HG02840 (cell line): Measurements from ENCODE around the gene TPRA1.

Experiments used
- ATAC-seq: cut with Tn5 transposase; IDR thresholded peaks from one replicate; pipeline ENCODE4 v1.9.1; 2021; ENCODE audit warnings: mild to moderate bottlenecking, moderate library complexity, moderate number of reproducible peaks; ENCODE audit not compliant: unreplicated experiment, low FRiP score

TPRA1 gene

DNA sequence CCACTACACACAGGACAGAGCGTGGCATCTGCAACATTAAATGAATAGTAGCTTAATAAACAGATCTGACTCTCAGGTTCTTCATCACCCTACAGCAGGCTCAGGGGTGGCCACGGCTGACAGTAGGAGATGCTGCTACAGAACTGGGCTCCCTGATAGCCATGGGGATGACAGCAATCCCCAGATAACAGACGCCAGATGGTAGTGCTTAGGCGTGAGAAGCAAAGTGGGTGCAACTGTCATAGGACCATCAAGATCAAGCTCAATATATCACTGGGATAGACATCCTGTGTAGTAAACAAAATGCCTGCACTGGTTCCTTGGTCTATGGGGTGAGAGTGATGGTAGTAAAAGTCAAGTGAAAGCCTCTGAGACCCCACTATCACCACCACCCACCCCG lies 2.6 kb upstream of the TPRA1 start:
- ATAC-seq = no peak

DNA sequence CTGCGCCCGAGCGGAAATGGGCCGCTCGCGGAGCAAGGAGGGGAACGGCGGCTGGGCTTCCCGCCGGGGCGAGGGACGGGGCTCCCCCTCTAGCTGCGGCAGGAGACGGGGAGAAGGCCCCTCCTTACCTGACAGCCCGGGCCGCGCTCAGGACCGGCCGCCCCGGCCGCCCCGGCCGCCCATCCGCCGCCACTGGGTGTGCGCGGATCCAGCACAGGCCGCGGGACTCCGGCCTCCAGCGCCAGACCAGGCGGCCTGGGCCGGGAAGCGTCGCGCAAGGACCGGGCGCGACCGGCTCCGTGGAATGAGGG lies 296 bp downstream of the TPRA1 start:
- ATAC-seq = peak; percentile 23

DNA sequence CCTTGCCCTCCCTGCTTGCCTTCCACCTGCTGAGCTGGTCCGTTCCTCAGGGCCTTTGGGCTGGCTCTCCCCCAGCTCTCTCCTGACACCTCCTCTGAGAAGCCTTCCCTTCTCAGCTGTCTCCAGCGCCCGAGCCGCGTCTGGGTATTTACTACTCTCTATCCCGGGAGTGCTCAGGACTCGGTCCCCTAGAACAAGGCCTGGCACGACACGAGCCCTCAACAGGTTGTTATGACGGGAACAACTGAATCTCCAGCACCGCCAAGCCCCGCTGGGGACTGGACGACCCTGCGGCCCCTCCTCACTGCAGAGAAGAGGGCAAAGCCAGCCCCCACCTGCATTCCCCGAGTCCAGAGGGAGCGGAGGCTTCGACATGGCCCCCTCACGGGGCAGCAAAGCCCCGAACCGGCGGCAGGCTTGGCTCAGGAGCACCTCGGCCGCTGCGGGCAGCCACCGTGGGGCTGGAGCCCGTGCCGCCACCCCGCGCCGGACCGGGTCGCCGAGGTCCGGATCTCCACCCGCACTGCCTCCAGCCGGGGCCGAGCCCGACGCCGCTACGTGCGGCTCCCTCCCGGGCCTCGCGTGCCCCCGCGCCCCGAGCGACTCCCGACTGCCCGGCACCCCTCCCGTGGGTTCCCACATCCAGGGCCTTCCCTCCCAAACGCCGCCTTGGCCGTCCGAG lies 792 bp downstream of the TPRA1 start:
- ATAC-seq = peak; percentile 1

DNA sequence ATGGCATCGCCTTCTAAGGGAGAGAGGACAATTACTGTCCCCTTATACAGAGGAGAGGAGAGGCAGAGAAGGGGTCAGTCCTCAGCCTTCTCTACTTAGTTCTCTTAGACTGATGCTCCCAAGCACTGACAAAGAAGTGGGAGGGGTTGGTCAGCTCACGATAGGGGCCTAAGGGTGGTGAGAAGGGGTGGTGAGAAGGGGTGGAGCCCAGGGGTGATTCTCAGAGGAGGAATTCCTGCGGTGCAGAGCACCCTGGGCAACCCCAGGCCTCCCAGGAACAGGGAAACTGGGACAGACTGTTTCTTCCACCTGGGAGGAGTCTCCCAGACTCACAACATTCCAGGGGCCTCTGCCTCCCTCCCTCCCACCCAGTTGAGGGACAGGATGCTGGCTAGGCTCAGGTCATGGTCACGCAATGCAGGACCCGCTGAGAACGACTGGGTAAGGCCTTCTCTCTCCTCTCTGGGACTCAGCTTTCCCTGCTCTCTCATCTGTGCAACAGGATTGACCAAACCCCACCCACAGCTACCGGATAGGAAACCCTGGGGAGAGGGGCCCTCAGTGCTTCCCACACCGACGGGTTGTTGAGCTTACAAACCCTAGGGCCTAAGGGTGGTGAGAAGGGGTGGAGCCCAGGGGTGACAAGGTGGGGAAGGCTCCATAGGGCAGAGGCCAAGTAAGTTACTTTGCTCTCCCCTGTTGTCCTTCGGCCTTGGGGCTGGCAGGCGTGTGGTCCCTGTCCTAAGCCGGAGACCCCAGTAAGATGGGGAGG lies 1.5 kb downstream of the TPRA1 start:
- no peak for ATAC-seq

DNA sequence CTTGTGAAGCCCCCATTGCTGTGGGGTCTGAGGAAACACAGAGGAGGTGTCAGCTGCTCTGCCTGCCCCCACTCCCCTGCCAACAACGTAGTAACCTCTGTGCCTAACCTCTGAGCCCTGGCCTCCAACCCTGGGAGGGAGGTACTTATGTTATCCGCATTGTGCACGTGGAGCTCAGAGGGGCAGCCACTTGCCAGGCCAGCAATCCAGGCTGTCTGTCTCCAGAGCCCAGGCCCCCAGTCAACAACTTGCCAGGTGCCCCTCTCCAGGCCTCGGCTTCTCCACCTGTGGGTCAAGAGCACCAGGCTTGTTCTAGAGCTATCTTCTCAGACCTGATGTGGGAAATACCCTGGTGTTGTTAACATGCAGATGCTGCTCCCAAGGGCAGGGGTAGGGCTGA lies 2.7 kb downstream of the TPRA1 start:
- ATAC-seq = no peak

DNA sequence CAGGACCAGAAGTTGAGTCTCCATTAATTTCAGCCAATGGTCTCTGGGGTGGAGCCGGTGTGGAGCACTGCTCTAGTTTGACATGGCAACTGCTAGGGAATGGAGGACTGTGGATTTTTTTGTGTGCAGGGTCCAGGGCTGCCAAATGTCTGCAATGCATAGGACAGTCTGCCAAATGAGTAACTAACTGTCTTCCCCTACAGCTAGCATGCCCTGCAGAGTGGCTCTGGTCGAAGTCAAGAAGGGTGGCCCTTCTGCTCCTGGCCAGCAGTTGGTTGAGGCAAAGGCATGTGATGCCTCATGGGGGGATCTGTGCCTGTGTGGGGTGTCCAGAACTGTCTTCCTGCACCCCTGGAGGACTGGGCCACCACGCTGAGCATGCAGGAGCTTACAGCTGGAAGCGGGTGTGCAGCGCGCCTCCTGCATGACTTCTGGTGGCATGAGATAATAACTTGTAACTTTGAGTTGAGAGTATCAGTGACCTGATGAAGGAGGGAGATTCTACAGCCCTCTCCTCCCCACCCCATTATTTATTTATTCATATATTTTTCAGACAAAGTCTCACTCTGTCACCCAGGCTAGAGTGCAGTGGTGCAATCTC lies 4.6 kb downstream of the TPRA1 start:
- ATAC-seq = no peak

DNA sequence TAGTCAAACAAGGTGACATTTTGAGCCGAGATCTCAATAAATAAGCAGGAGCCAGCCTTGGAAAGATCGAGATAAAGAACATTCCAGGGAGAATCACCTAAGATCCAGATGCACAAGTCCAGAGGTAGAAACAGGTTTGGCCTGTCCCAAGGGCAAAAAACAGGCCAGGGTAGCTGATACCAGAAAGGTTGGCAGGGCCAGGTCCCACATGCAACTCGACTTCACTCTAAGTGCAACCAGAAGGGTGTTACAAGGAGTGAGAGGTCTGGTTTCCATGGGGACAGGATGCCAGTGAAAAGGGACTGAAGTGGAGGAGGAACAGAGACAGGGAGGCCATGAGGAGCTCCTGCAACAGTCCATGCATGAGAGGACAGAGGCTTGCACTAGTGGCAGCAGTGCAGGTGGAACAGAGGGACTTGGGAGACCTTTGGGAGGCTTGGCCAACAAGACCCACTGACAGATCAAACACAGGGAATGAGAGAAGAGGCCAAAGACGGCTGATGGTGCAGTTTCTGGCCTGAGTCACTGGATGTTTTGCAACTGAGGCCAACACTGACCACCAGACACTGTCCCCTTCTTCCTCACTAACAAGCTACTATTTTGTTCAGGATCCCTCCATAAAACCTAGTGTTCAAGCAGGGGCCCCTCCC lies 5.2 kb downstream of the TPRA1 start:
- no peak for ATAC-seq

DNA sequence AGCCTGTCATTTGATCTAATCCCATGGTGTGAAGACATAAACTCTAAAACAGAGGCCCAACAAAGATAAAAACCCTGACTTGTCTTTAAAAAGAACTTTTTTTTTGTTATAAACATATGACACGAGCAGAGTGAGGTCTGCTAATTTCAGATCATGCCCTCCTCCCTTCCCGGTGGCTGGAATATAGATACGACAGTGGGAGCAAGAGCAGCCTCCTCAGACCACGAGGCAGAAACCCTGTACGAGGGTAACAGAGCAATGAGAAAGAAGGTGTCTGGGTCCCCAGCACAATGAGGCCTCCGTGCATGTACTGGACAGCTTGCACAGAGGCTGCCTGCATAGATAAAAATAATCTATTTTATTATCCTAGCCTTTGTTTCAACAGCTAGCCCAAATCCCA lies 5.8 kb downstream of the TPRA1 start:
- no peak for ATAC-seq

DNA sequence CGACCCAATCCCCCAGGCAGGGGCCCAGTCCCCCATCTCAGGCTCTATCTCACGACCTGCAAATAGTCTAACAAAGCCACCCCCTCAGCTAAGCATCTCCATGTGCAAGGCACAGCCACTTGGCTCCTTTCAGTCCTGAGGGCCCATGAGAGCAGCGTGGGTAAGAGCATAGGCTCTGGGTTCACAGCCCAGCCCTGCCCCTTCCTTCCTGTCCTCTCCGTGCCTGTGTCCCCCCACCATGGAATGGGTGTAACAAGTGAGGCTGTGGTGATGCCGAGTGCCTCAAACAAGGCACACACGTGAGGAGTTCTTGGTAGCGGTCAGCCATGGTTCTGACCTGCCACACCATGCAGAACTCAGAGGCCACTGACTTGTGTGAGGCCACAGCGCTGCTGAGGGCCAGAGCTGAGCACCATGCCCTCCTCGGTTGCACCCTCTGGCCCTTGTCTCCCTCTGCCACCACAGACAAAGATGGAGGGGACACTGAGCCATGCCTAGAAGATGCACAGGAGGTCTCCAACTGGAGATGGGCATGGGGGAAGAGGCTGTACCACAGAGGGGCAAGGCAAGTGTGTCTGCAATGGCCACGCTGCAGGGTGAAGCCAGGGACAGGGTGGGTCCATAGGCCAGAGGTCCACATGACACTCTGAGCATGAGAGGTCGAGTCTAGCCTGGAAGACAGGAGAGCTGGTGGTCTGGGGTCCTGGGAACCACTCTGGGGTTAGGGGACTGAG lies 10.0 kb downstream of the TPRA1 start:
- no peak for ATAC-seq

DNA sequence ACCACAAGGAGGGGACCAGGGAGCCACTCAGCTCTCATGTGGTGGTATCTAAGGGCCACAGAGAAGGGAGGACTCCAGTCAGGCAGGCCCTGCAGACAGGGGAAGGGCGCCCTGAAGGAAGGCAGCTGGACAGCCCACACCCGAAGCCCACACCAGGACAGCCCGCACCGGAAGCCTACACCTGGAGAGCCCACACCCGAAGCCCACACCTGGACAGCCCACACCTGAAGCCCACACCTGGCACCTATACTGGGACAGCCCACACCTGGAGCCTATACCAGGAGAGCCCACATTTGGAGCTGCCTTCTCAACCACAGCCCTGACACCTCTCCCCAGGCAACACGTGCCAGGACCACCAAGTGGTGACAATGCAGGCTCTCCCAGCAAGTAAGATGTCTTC lies 11.7 kb downstream of the TPRA1 start:
- no peak for ATAC-seq

DNA sequence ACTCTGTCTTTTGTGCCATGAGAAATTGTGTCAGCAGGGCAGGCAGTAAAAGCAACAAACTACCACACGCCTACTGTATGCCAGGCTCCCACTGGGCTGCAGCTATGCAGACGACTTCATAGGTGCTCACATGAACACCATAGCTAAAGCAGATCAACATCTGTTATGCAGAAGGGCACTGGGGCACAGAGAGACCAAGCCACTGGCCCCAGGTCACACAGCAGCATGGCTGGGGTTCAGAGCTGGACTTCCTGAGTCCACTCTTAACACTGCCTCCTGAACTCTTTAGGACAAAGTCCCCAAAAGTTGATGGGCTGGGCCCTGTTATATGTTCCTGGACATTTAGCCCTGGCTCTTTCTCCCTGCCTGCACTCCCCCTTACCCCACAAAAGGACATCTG lies 12.4 kb downstream of the TPRA1 start:
- no peak for ATAC-seq

DNA sequence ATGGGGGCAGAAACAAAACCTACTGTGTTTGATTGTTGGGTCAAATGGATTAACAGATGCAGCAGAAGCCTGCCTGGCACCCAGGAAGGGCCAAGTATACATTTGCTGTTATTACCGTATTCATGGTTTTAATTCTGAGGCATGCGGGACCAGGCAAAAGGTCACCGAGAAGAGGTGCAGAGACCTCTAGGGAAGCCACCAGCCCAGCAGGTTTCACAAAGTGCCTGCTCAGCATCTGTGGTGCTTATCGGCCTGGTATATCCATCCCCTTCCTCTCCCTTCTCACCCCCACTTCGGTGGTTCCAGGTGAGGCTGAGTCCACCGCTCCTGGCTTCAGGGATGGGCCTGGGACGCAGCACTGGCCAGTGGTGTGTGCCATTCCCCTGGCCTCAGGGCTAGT lies 13.1 kb downstream of the TPRA1 start:
- ATAC-seq = no peak

DNA sequence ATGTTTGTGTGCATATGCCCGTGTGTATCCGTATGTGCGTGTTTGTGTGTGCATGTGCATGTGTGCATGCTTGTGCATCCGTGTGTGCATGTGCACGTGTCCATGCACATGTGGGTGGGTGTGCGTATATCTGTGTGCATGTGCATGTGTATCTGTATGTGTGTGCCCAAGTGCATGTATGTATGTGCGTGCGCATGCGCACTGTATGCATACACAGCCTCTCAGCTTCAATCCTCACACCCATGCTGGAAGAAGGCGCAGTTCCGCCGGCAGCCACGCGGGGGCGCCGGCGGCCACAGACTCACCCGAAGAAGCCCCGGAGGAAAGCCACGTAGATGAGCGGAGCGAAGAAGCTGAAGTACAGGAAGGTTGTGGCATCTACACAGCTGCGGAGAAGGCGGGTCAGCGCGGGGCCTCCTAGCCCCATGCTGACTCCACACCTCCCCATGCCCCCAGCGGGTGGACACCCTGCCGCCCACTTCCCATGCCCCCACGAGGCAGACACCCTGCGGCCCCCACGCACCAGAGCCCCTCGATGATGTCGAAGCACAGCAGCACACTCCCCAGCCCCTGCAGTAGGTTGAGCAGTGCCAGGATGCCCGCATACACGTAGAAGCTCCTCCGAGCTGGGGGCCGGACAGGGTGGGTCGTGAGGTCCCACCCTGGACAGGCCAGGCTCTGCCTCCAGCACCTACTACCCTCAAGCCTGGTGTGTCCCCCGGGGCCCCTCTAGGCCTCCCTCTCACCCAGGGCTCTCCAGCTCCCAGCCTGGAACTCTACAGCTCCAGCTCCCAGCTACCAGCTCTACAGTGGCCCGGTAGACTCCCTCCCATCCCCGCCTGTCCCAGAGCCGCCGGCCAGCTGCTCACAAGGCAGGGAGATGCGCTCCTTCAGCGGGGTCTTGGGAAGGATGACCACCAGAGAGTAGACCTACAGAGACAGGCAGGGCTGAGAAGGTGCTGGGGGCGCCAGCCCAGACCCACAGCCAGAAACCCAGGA lies 15.4 kb downstream of the TPRA1 start:
- no peak for ATAC-seq

DNA sequence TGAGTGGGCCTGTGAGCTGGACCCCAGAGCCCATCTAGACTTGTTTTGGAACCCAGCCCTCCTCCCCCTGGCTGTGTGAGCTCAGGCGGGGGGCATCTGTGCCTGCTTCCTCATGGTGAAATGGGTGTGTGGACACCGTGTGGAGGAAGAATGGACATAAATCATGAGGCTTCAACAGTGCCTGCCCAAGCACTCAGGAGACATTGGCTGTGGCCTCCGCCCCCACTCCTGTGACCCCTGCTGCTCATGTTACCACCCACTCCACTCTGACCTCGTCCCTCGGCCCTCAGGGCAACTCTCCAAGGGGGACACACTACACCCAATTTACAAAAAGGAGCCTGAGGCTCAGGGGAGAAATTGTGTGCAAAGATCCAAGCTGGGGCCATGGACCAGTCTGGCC lies 16.6 kb downstream of the TPRA1 start:
- ATAC-seq = no peak

DNA sequence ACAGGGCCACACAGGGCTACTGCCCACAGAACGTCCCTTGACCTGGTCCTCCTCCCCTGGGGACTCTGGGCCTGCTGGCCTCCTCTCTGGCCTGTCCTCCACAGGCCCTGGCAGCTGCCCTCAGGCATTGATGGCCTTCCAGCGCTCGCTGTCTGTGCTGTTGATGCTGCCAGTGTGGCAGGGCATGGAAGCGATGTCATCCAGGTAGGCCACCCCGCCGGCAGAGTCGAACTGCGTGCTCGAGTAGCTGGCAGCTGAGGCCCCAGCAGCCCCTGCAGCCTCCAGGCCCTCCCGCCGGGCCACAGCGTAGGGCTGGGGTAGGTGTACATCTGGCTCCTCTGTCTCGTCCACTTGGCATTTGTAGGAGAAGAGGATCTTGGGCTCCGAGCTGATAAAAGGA lies 17.1 kb downstream of the TPRA1 start:
- ATAC-seq = no peak

DNA sequence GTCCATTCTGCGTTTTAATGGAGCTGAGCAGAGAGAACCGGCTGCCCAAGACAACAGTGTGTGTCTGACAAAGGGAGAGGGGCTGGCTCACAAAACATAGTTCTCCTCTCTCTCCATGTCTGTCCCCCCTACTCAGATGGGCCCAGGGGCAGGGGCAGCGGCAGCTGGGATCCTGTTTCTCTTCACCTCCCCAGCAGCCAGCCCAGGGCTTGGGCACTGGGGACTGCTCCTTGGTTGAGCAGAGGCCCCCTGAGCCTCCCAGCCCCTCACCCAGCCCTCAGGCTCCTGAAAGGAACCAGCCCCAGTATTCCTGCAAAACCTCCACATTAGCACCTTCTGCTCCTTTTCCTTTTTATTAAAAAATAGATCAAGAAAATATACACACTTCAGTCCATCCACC lies 17.8 kb downstream of the TPRA1 start:
- no peak for ATAC-seq

DNA sequence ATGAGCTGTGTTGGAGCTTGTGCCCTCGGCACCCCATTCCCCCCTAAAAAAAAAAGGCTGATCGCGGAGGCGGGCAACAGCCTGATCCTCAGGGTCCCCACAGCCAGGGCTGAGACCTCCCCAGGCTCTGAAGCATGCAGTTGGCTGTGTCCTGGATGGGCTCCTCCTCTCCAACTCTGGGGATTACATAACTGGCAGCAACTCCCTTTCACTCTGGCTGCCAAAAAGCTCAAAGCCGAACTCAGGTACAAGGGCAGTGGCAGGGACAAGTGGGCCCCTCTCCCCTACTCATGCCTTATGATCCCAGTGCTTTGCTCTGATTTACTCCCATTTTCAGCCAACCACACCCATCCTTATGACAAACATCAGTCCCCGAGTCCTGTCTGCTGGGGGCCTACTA lies 18.3 kb downstream of the TPRA1 start:
- ATAC-seq = no peak

DNA sequence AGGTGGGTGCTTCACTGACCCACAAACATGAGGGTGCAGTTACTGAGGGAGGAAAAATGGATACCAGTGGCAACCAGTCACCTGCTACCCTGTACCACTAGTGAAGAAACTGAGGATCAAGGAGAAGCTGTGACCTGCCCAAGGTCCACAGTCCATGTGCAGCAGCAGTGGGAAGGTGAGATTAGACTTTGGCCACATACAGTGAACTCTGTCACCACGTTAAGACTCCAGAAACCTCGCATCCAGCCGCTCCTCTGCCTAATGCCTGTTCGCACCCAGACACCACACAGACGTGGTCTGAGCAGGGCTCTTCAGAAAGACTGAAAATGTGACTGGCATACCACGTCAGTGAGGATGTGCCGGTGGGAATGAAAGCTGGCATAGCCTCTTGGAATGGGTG lies 20.0 kb downstream of the TPRA1 start:
- no peak for ATAC-seq

DNA sequence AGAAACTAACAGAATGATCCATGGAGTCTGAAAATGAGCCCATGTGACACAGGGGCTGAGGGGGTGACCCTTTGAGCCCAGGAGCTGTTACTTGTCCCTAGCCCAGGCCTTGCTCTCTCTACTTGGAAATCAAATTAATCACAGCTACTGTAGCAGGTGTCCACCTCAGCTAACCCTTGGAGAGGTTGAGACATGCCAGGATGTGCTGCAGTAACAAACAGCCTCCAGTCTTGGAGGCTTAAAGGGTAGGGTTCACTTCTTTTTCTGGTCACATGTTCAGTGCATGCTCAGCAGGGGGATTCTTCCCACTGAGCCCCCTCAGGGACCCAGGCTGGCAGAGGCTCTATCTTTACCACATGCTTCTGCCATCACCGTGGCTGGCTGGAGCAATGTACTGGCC lies 21.4 kb downstream of the TPRA1 start:
- no peak for ATAC-seq

DNA sequence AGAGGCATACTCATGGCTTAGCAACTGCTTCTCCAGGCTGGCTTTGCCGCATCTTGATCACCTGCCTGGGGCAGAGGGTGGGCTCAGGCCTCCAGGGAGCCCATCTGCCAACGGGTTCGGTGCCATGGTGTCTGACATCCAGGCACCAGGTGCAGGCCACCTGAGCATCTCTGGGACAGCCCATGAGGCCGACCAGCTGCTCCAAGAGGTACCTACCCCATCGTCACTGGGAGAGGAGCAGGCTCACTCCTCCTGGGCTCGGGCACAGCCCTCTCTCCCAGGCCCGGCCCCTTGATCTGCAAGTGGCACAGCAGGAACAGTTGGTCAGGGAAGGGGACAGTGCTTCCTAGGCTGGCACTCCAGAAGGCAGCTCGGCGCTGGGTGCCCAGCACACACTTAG lies 21.9 kb downstream of the TPRA1 start:
- ATAC-seq = no peak
